Mesodermal cell (in vitro differentiated cells): ENCODE data around the gene LRRC10B.

Source experiments
- H3K27ac ChIP-seq: 2 replicates; pipeline ENCODE4 v1.7.0; 2013; ENCODE audit warnings: mild to moderate bottlenecking, low read depth, low read length, moderate library complexity; ENCODE audit not compliant: severe bottlenecking
- H3K36me3 ChIP-seq: 2 replicates; pipeline ENCODE4 v1.7.1; 2013; ENCODE audit warnings: mild to moderate bottlenecking, low read length, moderate library complexity; ENCODE audit not compliant: control insufficient read depth, insufficient read depth
- H3K4me1 ChIP-seq: one replicate; pipeline ENCODE4 v1.7.1; 2013; ENCODE audit warnings: mild to moderate bottlenecking, low read length; ENCODE audit not compliant: insufficient read depth, control insufficient read depth, poor library complexity, severe bottlenecking
- H3K4me3 ChIP-seq: 2 replicates; pipeline ENCODE4 v1.7.0; 2013; ENCODE audit warnings: low read length, control low read depth, mild to moderate bottlenecking; ENCODE audit not compliant: insufficient read depth, poor library complexity, severe bottlenecking; ENCODE audit errors: extremely low read depth
- H3K9me3 ChIP-seq: 2 replicates; pipeline ENCODE4 v1.7.1; 2013; ENCODE audit warnings: mild to moderate bottlenecking, low read length, moderate library complexity; ENCODE audit not compliant: control insufficient read depth
- WGBS, 2 experiments: methylation state at CpG; one replicate each; pipeline ENCODE4 v1.1.5; 2013; ENCODE audit warnings: missing lambda C conversion rate in 2 of 2; ENCODE audit not compliant: insufficient coverage in 2 of 2; 5-methylcytosine and 5-hydroxymethylcytosine counted together

Gene LRRC10B

GRCh38 chr11:61555978-61556377 lies 47.4 kb downstream of the LRRC10B start:
- no peak overlapping the region for H3K4me3 ChIP-seq
- 83 to 86% methylated on average over 10 of the region's 10 CpGs for WGBS, 2 experiments
- peaks cover 9% of the 10 kb centered on the region for H3K4me1 ChIP-seq

GRCh38 chr11:61556621-61557020 lies 48.1 kb downstream of the LRRC10B start:
- no peak overlapping the region for H3K27ac ChIP-seq
- H3K4me3 ChIP-seq, result no peak overlapping the region
- H3K9me3 ChIP-seq, result no peaks in the 10 kb centered on the region
- peaks cover 9% of the 10 kb centered on the region for H3K4me1 ChIP-seq
- WGBS, 2 experiments, result 81 to 95% methylated on average over 3 of the region's 3 CpGs
- no peaks in the 10 kb centered on the region for H3K36me3 ChIP-seq

More at GRCh38 chr11:61555978-61556377, 47.4 kb downstream of the LRRC10B start:
- Histone ChIP-seq H3K36me3 (no peaks in the 10 kb centered on the region), H3K9me3 (no peaks in the 10 kb centered on the region), H3K27ac (no peak overlapping the region)
